GM12892 (cell line): Measurements from ENCODE around the gene TBX15.

Experiments
- POLR2A ChIP-seq: IDR thresholded peaks from 2 replicates; pipeline ENCODE4 v1.6.1; 2011; ENCODE audit warnings: low read depth, low read length, control low read depth
- TAF1 ChIP-seq: IDR thresholded peaks from 2 replicates; pipeline ENCODE4 v1.6.1; 2011; ENCODE audit warnings: low read depth, mild to moderate bottlenecking, control low read depth, low read length, borderline replicate concordance

- TF ChIP-seq POLR2A (no peak), TAF1 (no peak)
These were observed 97.2 kb downstream of the TBX15 start for GRCh38 chr1:118890851-118891384.
